GM12891 (cell line): ENCODE results near the gene SRGAP3.

Experiments used
- PAX5 ChIP-seq: IDR thresholded peaks from 2 replicates; pipeline ENCODE4 v1.6.1; 2011; ENCODE audit warnings: low read length, moderate library complexity, mild to moderate bottlenecking; ENCODE audit not compliant: insufficient read depth, severe bottlenecking
- POLR2A ChIP-seq: IDR thresholded peaks from 2 replicates; pipeline ENCODE4 v1.6.1; 2011; ENCODE audit warnings: low read depth, low read length, control low read depth
- POLR2AphosphoS5 ChIP-seq: IDR thresholded peaks from 2 replicates; pipeline ENCODE4 v1.6.1; 2011; ENCODE audit warnings: low read depth, low read length, control low read depth

DNA sequence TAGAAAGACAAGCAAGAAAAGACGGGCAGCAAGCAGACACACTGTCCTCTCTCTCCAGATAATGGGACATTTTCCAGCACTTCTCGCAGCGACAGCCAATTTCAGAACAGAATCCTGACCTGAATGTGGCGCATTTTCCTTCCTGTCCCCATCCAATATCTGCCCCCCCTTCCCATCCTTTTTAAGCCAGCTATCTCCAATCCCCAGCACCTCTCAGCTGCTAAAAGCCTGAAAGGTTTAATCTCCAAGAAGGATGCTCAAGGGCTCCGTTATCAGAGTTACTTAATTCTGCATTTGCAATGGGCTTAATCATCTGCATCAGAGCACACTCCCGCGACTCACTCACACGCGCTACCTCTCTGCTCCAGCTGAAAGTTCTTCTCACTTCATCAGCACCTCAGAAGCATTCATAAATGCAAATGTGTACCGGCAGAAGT, 50.5 kb downstream of the SRGAP3 start:
- no peak for TF ChIP-seq POLR2AphosphoS5
- no peak for TF ChIP-seq POLR2A
- TF ChIP-seq PAX5 = no peak
